ENCODE data around the gene BABAM2.

BABAM2 gene

DNA sequence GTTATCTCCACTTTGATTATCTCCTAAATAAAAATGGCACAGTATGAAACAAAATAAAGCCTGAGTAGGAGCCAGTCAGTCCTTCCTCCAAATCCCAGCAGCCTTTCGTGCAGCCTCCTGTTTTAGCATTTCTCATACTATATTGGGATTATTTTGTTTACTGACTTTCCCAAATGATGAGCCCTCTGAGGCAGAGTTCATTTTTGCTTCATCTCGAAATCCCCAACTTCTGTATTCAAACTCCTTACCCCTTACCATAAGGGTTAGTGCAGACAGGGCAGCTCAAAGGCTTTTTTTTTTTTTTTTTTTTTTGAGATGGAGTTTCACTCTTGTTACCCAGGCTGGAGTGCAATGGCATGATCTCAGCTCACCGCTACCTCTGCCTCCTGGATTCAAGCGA, 388.8 kb downstream of the BABAM2 start:
- Histone ChIP-seq H3K27me3 (ENCODE audit: control insufficient read depth in 1 of 2, insufficient read depth in 2 of 2, low read length in 2 of 2) (no peaks in the 10 kb centered on the region), H3K4me3 (ENCODE audit: low read depth in 1 of 2, low read length in 2 of 2) (no peak overlapping the region), H3K9ac (ENCODE audit: low read depth in 1 of 2, low read length in 2 of 2) (no peak overlapping the region), H3K4me1 (ENCODE audit: control insufficient read depth in 1 of 2, insufficient read depth in 2 of 2, low read length in 2 of 2) (peaks cover 15 to 32% of the 10 kb centered on the region in 2 donors), H3K9me3 (ENCODE audit: control insufficient read depth in 1 of 2, low read length in 2 of 2) (no peaks in the 10 kb centered on the region), H3K36me3 (ENCODE audit: control insufficient read depth in 1 of 2, insufficient read depth in 2 of 2, low read length in 2 of 2) (no peaks in the 10 kb centered on the region), H3K27ac (ENCODE audit: low read depth, low read length) (no peak overlapping the region)

DNA sequence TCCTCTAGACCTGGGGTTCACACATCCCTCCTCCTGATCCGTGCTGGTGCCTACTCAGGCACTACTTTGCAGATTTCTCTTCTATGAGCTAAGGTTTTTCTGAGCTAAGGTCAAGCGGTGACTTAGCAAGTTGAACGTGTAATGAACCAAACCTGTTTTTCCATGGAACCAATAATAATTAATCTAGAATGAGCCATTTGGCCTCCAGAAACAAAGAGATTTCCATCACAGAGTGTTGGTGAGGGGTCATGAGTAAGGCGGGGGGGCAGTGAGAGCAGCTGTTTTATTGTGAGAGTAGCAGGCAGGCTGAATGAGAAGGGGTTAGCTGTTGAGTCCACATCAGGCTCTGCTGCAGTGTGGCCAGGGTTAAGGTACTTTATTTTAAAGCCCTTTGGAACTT, 390.1 kb downstream of the BABAM2 start:
- no peaks in the 10 kb centered on the region for H3K9me3 ChIP-seq (ENCODE audit: control insufficient read depth in 1 of 2, low read length in 2 of 2)
- H3K27ac ChIP-seq (ENCODE audit: low read depth, low read length) = no peak overlapping the region
- H3K36me3 ChIP-seq (ENCODE audit: control insufficient read depth in 1 of 2, insufficient read depth in 2 of 2, low read length in 2 of 2) = no peaks in the 10 kb centered on the region
- H3K27me3 ChIP-seq (ENCODE audit: control insufficient read depth in 1 of 2, insufficient read depth in 2 of 2, low read length in 2 of 2) = no peaks in the 10 kb centered on the region
- no peak overlapping the region for H3K4me3 ChIP-seq (ENCODE audit: low read depth in 1 of 2, low read length in 2 of 2)
- peak overlapping the region in 1 of 2 donors; percentile 0 for H3K9ac ChIP-seq (ENCODE audit: low read depth in 1 of 2, low read length in 2 of 2)
- peaks cover 2 to 21% of the 10 kb centered on the region in 2 donors for H3K4me1 ChIP-seq (ENCODE audit: control insufficient read depth in 1 of 2, insufficient read depth in 2 of 2, low read length in 2 of 2)

- Histone ChIP-seq H3K4me1 (ENCODE audit: control insufficient read depth in 1 of 2, insufficient read depth in 2 of 2, low read length in 2 of 2) (peaks cover 0 to 14% of the 10 kb centered on the region in 2 donors), H3K9ac (ENCODE audit: low read depth in 1 of 2, low read length in 2 of 2) (no peak overlapping the region), H3K4me3 (ENCODE audit: low read depth in 1 of 2, low read length in 2 of 2) (no peak overlapping the region), H3K36me3 (ENCODE audit: control insufficient read depth in 1 of 2, insufficient read depth in 2 of 2, low read length in 2 of 2) (no peaks in the 10 kb centered on the region), H3K9me3 (ENCODE audit: control insufficient read depth in 1 of 2, low read length in 2 of 2) (no peaks in the 10 kb centered on the region), H3K27me3 (ENCODE audit: control insufficient read depth in 1 of 2, insufficient read depth in 2 of 2, low read length in 2 of 2) (no peaks in the 10 kb centered on the region), H3K27ac (ENCODE audit: low read depth, low read length) (no peak overlapping the region)
Observed at GRCh38 chr2:28281739-28282138, 391.2 kb downstream of the BABAM2 start.

DNA sequence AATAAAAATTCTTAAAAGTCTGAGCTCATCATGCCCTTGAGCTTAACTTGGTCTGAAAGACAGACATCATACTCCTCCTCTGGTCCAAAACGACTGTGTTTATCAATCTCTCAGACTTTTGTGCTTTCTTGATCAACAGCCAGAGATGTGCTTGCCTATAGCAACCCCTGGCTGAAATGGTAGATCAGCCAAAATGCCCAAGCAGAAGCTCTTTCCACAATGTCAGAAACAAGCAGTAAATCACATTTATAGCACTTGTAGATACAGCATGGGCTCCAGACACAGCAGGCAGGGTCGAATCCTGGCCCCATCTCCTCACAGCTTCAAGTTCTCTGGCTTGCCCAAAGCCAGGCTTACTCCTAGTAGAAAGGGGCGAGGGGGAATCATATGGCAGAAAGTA, 391.7 kb downstream of the BABAM2 start:
- Histone ChIP-seq H3K4me1 (ENCODE audit: control insufficient read depth in 1 of 2, insufficient read depth in 2 of 2, low read length in 2 of 2) (peaks cover 0 to 14% of the 10 kb centered on the region in 2 donors), H3K9me3 (ENCODE audit: control insufficient read depth in 1 of 2, low read length in 2 of 2) (no peaks in the 10 kb centered on the region), H3K36me3 (ENCODE audit: control insufficient read depth in 1 of 2, insufficient read depth in 2 of 2, low read length in 2 of 2) (no peaks in the 10 kb centered on the region), H3K9ac (ENCODE audit: low read depth in 1 of 2, low read length in 2 of 2) (no peak overlapping the region), H3K4me3 (ENCODE audit: low read depth in 1 of 2, low read length in 2 of 2) (no peak overlapping the region), H3K27me3 (ENCODE audit: control insufficient read depth in 1 of 2, insufficient read depth in 2 of 2, low read length in 2 of 2) (no peaks in the 10 kb centered on the region), H3K27ac (ENCODE audit: low read depth, low read length) (no peak overlapping the region)

GRCh38 chr2:28282861-28283646, 392.5 kb downstream of the BABAM2 start:
- Histone ChIP-seq H3K9ac (ENCODE audit: low read depth in 1 of 2, low read length in 2 of 2) (no peak overlapping the region), H3K4me1 (ENCODE audit: control insufficient read depth in 1 of 2, insufficient read depth in 2 of 2, low read length in 2 of 2) (peaks cover 0 to 14% of the 10 kb centered on the region in 2 donors), H3K27me3 (ENCODE audit: control insufficient read depth in 1 of 2, insufficient read depth in 2 of 2, low read length in 2 of 2) (no peaks in the 10 kb centered on the region), H3K27ac (ENCODE audit: low read depth, low read length) (no peak overlapping the region), H3K4me3 (ENCODE audit: low read depth in 1 of 2, low read length in 2 of 2) (no peak overlapping the region), H3K36me3 (ENCODE audit: control insufficient read depth in 1 of 2, insufficient read depth in 2 of 2, low read length in 2 of 2) (no peaks in the 10 kb centered on the region), H3K9me3 (ENCODE audit: control insufficient read depth in 1 of 2, low read length in 2 of 2) (no peaks in the 10 kb centered on the region)

DNA sequence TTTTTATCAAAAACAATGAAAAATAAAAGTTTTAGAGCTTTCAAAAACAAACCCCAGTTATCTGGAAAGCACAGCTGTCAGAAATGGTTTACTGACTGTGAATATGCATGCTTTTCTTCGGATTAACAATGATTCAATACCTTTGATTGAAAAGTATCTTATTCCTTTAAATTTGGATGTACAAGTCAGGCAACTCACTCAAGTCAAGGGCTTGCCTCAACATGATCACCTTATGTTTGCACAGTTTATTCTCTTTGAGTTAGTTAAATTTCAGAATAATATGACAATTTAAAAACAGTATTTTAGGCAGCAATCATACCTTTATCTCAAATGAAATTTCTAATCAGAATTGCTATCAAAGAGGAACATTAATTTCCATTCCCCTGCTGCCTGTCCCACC, 393.3 kb downstream of the BABAM2 start:
- Histone ChIP-seq H3K9me3 (ENCODE audit: control insufficient read depth in 1 of 2, low read length in 2 of 2) (no peaks in the 10 kb centered on the region), H3K36me3 (ENCODE audit: control insufficient read depth in 1 of 2, insufficient read depth in 2 of 2, low read length in 2 of 2) (no peaks in the 10 kb centered on the region), H3K9ac (ENCODE audit: low read depth in 1 of 2, low read length in 2 of 2) (no peak overlapping the region), H3K27ac (ENCODE audit: low read depth, low read length) (no peak overlapping the region), H3K27me3 (ENCODE audit: control insufficient read depth in 1 of 2, insufficient read depth in 2 of 2, low read length in 2 of 2) (no peaks in the 10 kb centered on the region), H3K4me1 (ENCODE audit: control insufficient read depth in 1 of 2, insufficient read depth in 2 of 2, low read length in 2 of 2) (peaks cover 0 to 14% of the 10 kb centered on the region in 2 donors), H3K4me3 (ENCODE audit: low read depth in 1 of 2, low read length in 2 of 2) (no peak overlapping the region)

- no peaks in the 10 kb centered on the region for H3K4me1 ChIP-seq (ENCODE audit: control insufficient read depth in 1 of 2, insufficient read depth in 2 of 2, low read length in 2 of 2)
- H3K9ac ChIP-seq (ENCODE audit: low read depth in 1 of 2, low read length in 2 of 2) = no peak overlapping the region
- no peaks in the 10 kb centered on the region for H3K9me3 ChIP-seq (ENCODE audit: control insufficient read depth in 1 of 2, low read length in 2 of 2)
- no peaks in the 10 kb centered on the region for H3K36me3 ChIP-seq (ENCODE audit: control insufficient read depth in 1 of 2, insufficient read depth in 2 of 2, low read length in 2 of 2)
- no peaks in the 10 kb centered on the region for H3K27me3 ChIP-seq (ENCODE audit: control insufficient read depth in 1 of 2, insufficient read depth in 2 of 2, low read length in 2 of 2)
- no peak overlapping the region for H3K4me3 ChIP-seq (ENCODE audit: low read depth in 1 of 2, low read length in 2 of 2)
- no peak overlapping the region for H3K27ac ChIP-seq (ENCODE audit: low read depth, low read length)
Observed at GRCh38 chr2:28286678-28287077, 396.1 kb downstream of the BABAM2 start.

DNA sequence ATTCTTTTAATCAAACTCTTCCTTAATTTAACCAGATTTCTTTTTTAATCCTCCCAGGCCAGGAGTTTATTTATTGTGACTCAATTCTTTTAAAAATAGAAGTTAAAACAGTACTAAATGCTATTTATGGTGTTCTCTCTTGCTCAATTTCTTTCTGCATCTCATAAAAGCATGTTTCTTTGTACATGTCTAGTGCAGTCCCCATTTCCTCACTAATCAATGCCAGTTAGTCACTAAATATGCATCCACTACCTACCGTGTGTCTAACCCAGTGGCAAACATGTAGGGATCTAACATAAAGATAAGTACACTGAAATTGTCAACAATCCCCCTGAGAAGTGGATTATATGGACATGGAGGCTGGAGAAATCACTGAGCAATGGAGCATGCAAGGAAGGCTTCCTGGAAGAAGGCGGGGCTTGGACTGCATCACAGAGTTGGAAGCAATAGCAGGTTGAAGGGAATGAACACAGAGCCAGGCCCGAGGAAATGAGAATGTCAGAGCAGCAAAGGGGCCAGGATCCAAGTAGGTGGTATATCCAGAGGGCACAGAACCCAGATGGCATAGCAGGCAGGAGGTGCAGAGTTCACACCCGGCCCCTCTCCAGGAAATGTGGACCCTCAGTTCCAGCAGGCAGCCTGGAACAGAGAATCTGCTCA, 396.9 kb downstream of the BABAM2 start:
- no peaks in the 10 kb centered on the region for H3K36me3 ChIP-seq (ENCODE audit: control insufficient read depth in 1 of 2, insufficient read depth in 2 of 2, low read length in 2 of 2)
- no peak overlapping the region for H3K9ac ChIP-seq (ENCODE audit: low read depth in 1 of 2, low read length in 2 of 2)
- no peaks in the 10 kb centered on the region for H3K27me3 ChIP-seq (ENCODE audit: control insufficient read depth in 1 of 2, insufficient read depth in 2 of 2, low read length in 2 of 2)
- no peak overlapping the region for H3K27ac ChIP-seq (ENCODE audit: low read depth, low read length)
- H3K4me1 ChIP-seq (ENCODE audit: control insufficient read depth in 1 of 2, insufficient read depth in 2 of 2, low read length in 2 of 2) = no peaks in the 10 kb centered on the region
- no peak overlapping the region for H3K4me3 ChIP-seq (ENCODE audit: low read depth in 1 of 2, low read length in 2 of 2)
- H3K9me3 ChIP-seq (ENCODE audit: control insufficient read depth in 1 of 2, low read length in 2 of 2) = no peaks in the 10 kb centered on the region

GRCh38 chr2:28288620-28289019, 398.1 kb downstream of the BABAM2 start:
- Histone ChIP-seq H3K27me3 (ENCODE audit: control insufficient read depth in 1 of 2, insufficient read depth in 2 of 2, low read length in 2 of 2) (no peaks in the 10 kb centered on the region), H3K27ac (ENCODE audit: low read depth, low read length) (no peak overlapping the region), H3K9ac (ENCODE audit: low read depth in 1 of 2, low read length in 2 of 2) (no peak overlapping the region), H3K36me3 (ENCODE audit: control insufficient read depth in 1 of 2, insufficient read depth in 2 of 2, low read length in 2 of 2) (no peaks in the 10 kb centered on the region), H3K4me1 (ENCODE audit: control insufficient read depth in 1 of 2, insufficient read depth in 2 of 2, low read length in 2 of 2) (no peaks in the 10 kb centered on the region), H3K4me3 (ENCODE audit: low read depth in 1 of 2, low read length in 2 of 2) (no peak overlapping the region), H3K9me3 (ENCODE audit: control insufficient read depth in 1 of 2, low read length in 2 of 2) (no peaks in the 10 kb centered on the region)

DNA sequence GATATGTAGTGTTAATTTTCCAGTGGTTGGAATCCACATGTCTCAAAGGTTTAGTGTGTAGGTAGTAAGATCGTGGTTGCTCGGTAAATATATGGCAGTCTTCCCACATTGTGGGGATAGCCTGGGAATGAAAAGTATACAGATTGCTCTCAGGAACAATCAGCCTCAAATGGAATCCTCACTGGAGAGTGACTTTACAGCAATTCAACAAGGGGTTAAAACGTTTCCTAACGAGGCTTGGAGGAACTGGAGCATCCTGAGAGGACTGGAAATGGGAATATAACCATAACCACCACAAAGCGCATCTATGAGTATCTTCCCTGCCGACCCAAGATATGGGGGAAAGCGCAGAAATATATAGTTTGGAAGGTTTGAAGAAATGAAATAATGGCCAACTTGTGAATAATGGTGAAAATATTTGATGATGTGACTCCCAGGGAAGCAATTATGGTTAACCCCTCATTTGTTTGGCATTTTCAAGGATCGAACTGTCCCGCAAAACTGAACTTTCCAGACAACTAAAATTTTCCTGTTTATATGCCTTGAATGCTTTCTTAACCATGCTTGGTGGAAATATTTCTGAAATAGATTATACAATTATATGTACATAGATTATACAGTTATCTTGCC, 401.4 kb downstream of the BABAM2 start:
- no peak overlapping the region for H3K4me3 ChIP-seq (ENCODE audit: low read depth in 1 of 2, low read length in 2 of 2)
- no peaks in the 10 kb centered on the region for H3K4me1 ChIP-seq (ENCODE audit: control insufficient read depth in 1 of 2, insufficient read depth in 2 of 2, low read length in 2 of 2)
- H3K27me3 ChIP-seq (ENCODE audit: control insufficient read depth in 1 of 2, insufficient read depth in 2 of 2, low read length in 2 of 2) = no peaks in the 10 kb centered on the region
- H3K36me3 ChIP-seq (ENCODE audit: control insufficient read depth in 1 of 2, insufficient read depth in 2 of 2, low read length in 2 of 2) = no peaks in the 10 kb centered on the region
- H3K9ac ChIP-seq (ENCODE audit: low read depth in 1 of 2, low read length in 2 of 2) = no peak overlapping the region
- no peaks in the 10 kb centered on the region for H3K9me3 ChIP-seq (ENCODE audit: control insufficient read depth in 1 of 2, low read length in 2 of 2)
- H3K27ac ChIP-seq (ENCODE audit: low read depth, low read length) = no peak overlapping the region
